Calu3 (cell line): ENCODE results near the gene TEX22. TPM values are rescaled to one million over a fixed set of nuclear protein-coding genes. Genes with fewer than 3 reads are reported as not detected.

Experiments
- BruUV-seq: library from RNA; stranded (reverse); fragments of 400-500 nt; replicated peaks from 2 replicates; lab custom pipeline; 2021; lab: Mats Ljungman, UMichigan
- CTCF ChIA-PET: fragments of 300-600 bp; sonication (Branson Sonifier 250); formaldehyde crosslinking; loops from one replicate; lab custom pipeline; 2022; ENCODE audit warnings: antibody characterized with exemption; lab: Charles Lee
- DNase-seq: peaks from one replicate; pipeline ENCODE4 v3.0.0; 2022
- H3K27ac Mint-ChIP-seq: one replicate; pipeline ENCODE4 v1.8.0; 2022; ENCODE audit warnings: mixed read lengths; ENCODE audit not compliant: unreplicated experiment
- H3K27me3 Mint-ChIP-seq: one replicate; pipeline ENCODE4 v1.8.0; 2022; ENCODE audit warnings: mixed read lengths; ENCODE audit not compliant: unreplicated experiment
- H3K36me3 Mint-ChIP-seq: one replicate; pipeline ENCODE4 v1.8.0; 2022; ENCODE audit warnings: mild to moderate bottlenecking, moderate library complexity, mixed read lengths; ENCODE audit not compliant: insufficient read depth, unreplicated experiment
- H3K4me1 Mint-ChIP-seq: one replicate; pipeline ENCODE4 v1.8.0; 2022; ENCODE audit warnings: mild to moderate bottlenecking, low read depth, mixed read lengths; ENCODE audit not compliant: unreplicated experiment
- H3K4me3 Mint-ChIP-seq: one replicate; pipeline ENCODE4 v1.8.0; 2022; ENCODE audit warnings: mild to moderate bottlenecking, low read depth, moderate library complexity, mixed read lengths; ENCODE audit not compliant: unreplicated experiment
- H3K9me3 Mint-ChIP-seq: one replicate; pipeline ENCODE4 v1.8.0; 2022; ENCODE audit warnings: low read depth, mixed read lengths; ENCODE audit not compliant: unreplicated experiment
- CTCF ChIP-seq: fragments of 200-600 bp; IDR thresholded peaks from one replicate; pipeline ENCODE4 v1.8.0; 2022; ENCODE audit warnings: antibody characterized with exemption; ENCODE audit not compliant: unreplicated experiment
- intact Hi-C: fragments of 100-400 bp; cut with micrococcal nuclease; formaldehyde crosslinking; loops from one replicate; pipeline ENCODE4 v1.10.0; 2022; ENCODE audit not compliant: unreplicated experiment
- total RNA-seq: library from RNA; stranded (reverse); gene quantifications from 2 replicates; pipeline ENCODE4 v1.2.3, GENCODE V29; 2022

TEX22 gene
- total RNA-seq, 1 experiment from 2014 or later = 2.8 TPM

GRCh38 chr14:105354541-105354940 lies 43.8 kb upstream of the TEX22 start:
- BruUV-seq = no TSS peak
- no peak for TF ChIP-seq CTCF
- no peaks in the 10 kb centered on the region for H3K27me3 Mint-ChIP-seq
- H3K4me1 Mint-ChIP-seq = no peaks in the 10 kb centered on the region
- H3K9me3 Mint-ChIP-seq = no peaks in the 10 kb centered on the region
- peaks cover 20% of the 10 kb centered on the region for H3K36me3 Mint-ChIP-seq
- intact Hi-C loops = loop anchor here (10.0 kb wide), 1 partner anchor 260 kb away; no protein-coding TSS in a partner anchor
- DNase-seq = no peak
- CTCF ChIA-PET = no interaction called here
- H3K4me3 Mint-ChIP-seq = no peak overlapping the region
- no peak overlapping the region for H3K27ac Mint-ChIP-seq

GRCh38 chr14:105355049-105355575 lies 43.2 kb upstream of the TEX22 start:
- intact Hi-C loops = loop anchor here (10.0 kb wide), 1 partner anchor 260 kb away; no protein-coding TSS in a partner anchor
- H3K27ac Mint-ChIP-seq = no peak overlapping the region

GRCh38 chr14:105355850-105356604 lies 42.3 kb upstream of the TEX22 start:
- Mint-ChIP-seq H3K9me3 (no peaks in the 10 kb centered on the region), H3K4me1 (no peaks in the 10 kb centered on the region), H3K36me3 (peaks cover 20% of the 10 kb centered on the region), H3K27me3 (no peaks in the 10 kb centered on the region), H3K4me3 (no peak overlapping the region), H3K27ac (no peak overlapping the region)
- TF ChIP-seq CTCF = no peak
- BruUV-seq = no TSS peak
- DNase-seq = no peak
- intact Hi-C loops = loop anchor here (10.0 kb wide), 1 partner anchor 261 kb away; no protein-coding TSS in a partner anchor
- CTCF ChIA-PET = no interaction called here

More at GRCh38 chr14:105355049-105355575, 43.2 kb upstream of the TEX22 start:
- TF ChIP-seq CTCF = no peak
- Mint-ChIP-seq H3K9me3 (no peaks in the 10 kb centered on the region), H3K36me3 (peaks cover 20% of the 10 kb centered on the region), H3K27me3 (no peaks in the 10 kb centered on the region), H3K4me1 (no peaks in the 10 kb centered on the region), H3K4me3 (no peak overlapping the region)
- CTCF ChIA-PET = no interaction called here
- BruUV-seq = no TSS peak
- DNase-seq = no peak

GRCh38 chr14:105356927-105357326 lies 41.4 kb upstream of the TEX22 start:
- Mint-ChIP-seq H3K4me3 (no peak overlapping the region), H3K4me1 (no peaks in the 10 kb centered on the region), H3K9me3 (no peaks in the 10 kb centered on the region), H3K27me3 (no peaks in the 10 kb centered on the region), H3K36me3 (peaks cover 25% of the 10 kb centered on the region), H3K27ac (no peak overlapping the region)
- TF ChIP-seq CTCF = no peak
- intact Hi-C loops = loop anchor here (10.0 kb wide), 1 partner anchor 262 kb away; no protein-coding TSS in a partner anchor
- no TSS peak for BruUV-seq
- CTCF ChIA-PET = no interaction called here
- no peak for DNase-seq
